Stomach (tissue), 4 donors: ENCODE results near the gene ARF5.
"Not testable (repeated sequence)": the region's sequence is repeated elsewhere in the genome, so short reads cannot be mapped to it uniquely, and the experiment has no call there.

ENCODE experiments used
- EP300 ChIP-seq: sonication (generic); formaldehyde crosslinking; IDR thresholded peaks from one replicate; pipeline ENCODE4 v1.6.1; 2017; ENCODE audit warnings: antibody characterized with exemption
- POLR2A ChIP-seq, 4 donors: fragments of 450-650 bp; IDR thresholded peaks; one replicate each; pipeline ENCODE4 v1.6.1; 2016; ENCODE audit warnings: antibody characterized with exemption in 4 of 4, control low read depth in 2 of 4, mild to moderate bottlenecking in 1 of 4, moderate library complexity in 1 of 4
- TF ChIP-seq, protein P1 (sequence below), 7 experiments: fragments of 450-650 bp in 4 of 7; fragments of 200-600 bp in 3 of 7; sonication (generic) in 3 of 7; IDR thresholded peaks; one replicate each; pipeline ENCODE4 v1.5.1; 2016 to 2019; ENCODE audit warnings: antibody characterized with exemption in 7 of 7, control low read depth in 2 of 7, mild to moderate bottlenecking in 1 of 7

GRCh38 chr7:127540461-127540860, 47.8 kb upstream of the ARF5 start:
- TF ChIP-seq, protein P1, sequence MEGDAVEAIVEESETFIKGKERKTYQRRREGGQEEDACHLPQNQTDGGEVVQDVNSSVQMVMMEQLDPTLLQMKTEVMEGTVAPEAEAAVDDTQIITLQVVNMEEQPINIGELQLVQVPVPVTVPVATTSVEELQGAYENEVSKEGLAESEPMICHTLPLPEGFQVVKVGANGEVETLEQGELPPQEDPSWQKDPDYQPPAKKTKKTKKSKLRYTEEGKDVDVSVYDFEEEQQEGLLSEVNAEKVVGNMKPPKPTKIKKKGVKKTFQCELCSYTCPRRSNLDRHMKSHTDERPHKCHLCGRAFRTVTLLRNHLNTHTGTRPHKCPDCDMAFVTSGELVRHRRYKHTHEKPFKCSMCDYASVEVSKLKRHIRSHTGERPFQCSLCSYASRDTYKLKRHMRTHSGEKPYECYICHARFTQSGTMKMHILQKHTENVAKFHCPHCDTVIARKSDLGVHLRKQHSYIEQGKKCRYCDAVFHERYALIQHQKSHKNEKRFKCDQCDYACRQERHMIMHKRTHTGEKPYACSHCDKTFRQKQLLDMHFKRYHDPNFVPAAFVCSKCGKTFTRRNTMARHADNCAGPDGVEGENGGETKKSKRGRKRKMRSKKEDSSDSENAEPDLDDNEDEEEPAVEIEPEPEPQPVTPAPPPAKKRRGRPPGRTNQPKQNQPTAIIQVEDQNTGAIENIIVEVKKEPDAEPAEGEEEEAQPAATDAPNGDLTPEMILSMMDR (IDR thresholded peaks at IDR 0.05): not testable (repeated sequence)
- not testable (repeated sequence) for TF ChIP-seq POLR2A (IDR thresholded peaks at IDR 0.05); EP300
